Progenitor cell of endocrine pancreas (in vitro differentiated cells): ENCODE measurements around the gene IGFBP2. TPM values are rescaled to one million over a fixed set of nuclear protein-coding genes. Genes with fewer than 3 reads are reported as not detected.

Experiments used
- DNase-seq: peaks from one replicate; pipeline ENCODE4 v3.0.0; 2021; ENCODE audit warnings: low spot score; ENCODE audit not compliant: unreplicated experiment
- H3K27ac Mint-ChIP-seq: 2 replicates; pipeline ENCODE4 v1.8.0; 2021; ENCODE audit warnings: mild to moderate bottlenecking, moderate library complexity, mixed read lengths
- H3K27me3 Mint-ChIP-seq: 2 replicates; pipeline ENCODE4 v1.8.0; 2021; ENCODE audit warnings: mixed read lengths
- H3K36me3 Mint-ChIP-seq: 2 replicates; pipeline ENCODE4 v1.8.0; 2022; ENCODE audit warnings: mixed read lengths; ENCODE audit not compliant: insufficient read depth
- H3K4me1 Mint-ChIP-seq: 2 replicates; pipeline ENCODE4 v1.8.0; 2021; ENCODE audit warnings: low read depth, mixed read lengths
- H3K4me3 Mint-ChIP-seq: 2 replicates; pipeline ENCODE4 v1.8.0; 2021; ENCODE audit warnings: low read depth, mild to moderate bottlenecking, moderate library complexity, mixed read lengths
- H3K9me3 Mint-ChIP-seq: 2 replicates; pipeline ENCODE4 v1.8.0; 2021; ENCODE audit warnings: low read depth, mixed read lengths
- CTCF ChIP-seq: fragments of 200-600 bp; sonication (generic); IDR thresholded peaks from one replicate; pipeline ENCODE4 v1.5.0; 2021; ENCODE audit warnings: antibody characterized with exemption, mild to moderate bottlenecking; ENCODE audit not compliant: unreplicated experiment
- total RNA-seq: library from RNA; stranded (reverse); gene quantifications from 2 replicates; pipeline ENCODE4 v1.2.1, GENCODE V29; 2021

The IGFBP2 gene
- total RNA-seq, 1 donor from 2014 or later, result 249 TPM

GRCh38 chr2:216629784-216630183 is 3.4 kb upstream of the IGFBP2 start:
- H3K27me3 Mint-ChIP-seq, result no peaks in the 10 kb centered on the region
- no peak for TF ChIP-seq CTCF

GRCh38 chr2:216632346-216632951 is 771 bp upstream of the IGFBP2 start:
- peak overlapping the region; percentile 97 for H3K27ac Mint-ChIP-seq
- no peak for TF ChIP-seq CTCF
- no peaks in the 10 kb centered on the region for H3K9me3 Mint-ChIP-seq
- peaks cover 42% of the 10 kb centered on the region for H3K4me1 Mint-ChIP-seq
- peaks cover 3% of the 10 kb centered on the region for H3K36me3 Mint-ChIP-seq
- no peaks in the 10 kb centered on the region for H3K27me3 Mint-ChIP-seq
- H3K4me3 Mint-ChIP-seq, result peak overlapping the region; percentile 91
- no peak for DNase-seq

More at GRCh38 chr2:216629784-216630183, 3.4 kb upstream of the IGFBP2 start:
- Mint-ChIP-seq H3K4me3 (no peak overlapping the region), H3K4me1 (peaks cover 25% of the 10 kb centered on the region), H3K9me3 (no peaks in the 10 kb centered on the region), H3K27ac (no peak overlapping the region), H3K36me3 (no peaks in the 10 kb centered on the region)
- no peak for DNase-seq

- H3K4me1 Mint-ChIP-seq, result peaks cover 43% of the 10 kb centered on the region
Measured at GRCh38 chr2:216633616-216634369, 573 bp downstream of the IGFBP2 start.

DNA sequence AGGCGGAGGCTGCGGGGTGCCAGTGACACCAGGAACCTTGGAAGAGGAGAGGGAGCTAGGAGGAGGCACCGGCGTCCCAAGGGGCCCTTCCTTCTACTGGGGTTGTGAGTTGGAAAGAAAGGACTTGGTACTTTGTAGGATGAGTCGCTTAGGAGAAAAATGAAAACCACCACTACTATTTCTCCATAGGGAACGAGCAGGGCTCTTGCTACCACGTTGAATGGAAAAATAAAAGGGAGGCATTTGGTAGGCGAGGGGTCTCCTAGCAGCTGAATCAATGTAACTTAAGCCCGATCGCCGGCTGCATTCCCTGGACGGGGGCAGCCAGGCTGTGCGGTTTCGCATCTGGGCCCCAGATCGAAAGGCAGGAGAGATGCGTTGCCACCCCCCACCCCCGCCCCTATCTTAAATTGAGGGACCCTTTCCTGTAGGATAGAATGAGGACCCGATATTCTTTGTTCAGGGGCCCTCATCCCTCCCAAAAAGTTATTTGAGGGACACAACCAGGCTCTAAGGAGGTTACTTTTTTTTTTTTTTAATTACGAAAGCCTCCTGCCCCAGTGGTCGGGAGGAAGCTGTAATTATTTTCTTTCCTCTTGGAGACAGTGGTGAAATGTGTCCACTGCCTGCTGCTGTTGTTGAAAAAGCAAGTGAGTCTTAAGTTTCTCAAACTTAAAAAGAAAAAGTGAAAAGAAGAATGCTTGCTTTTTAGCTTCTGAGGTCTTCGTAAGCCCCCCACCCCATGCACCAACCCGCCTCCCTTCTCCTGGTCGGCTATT is 1.3 kb downstream of the IGFBP2 start:
- peaks cover 43% of the 10 kb centered on the region for H3K4me1 Mint-ChIP-seq
- H3K36me3 Mint-ChIP-seq, result peaks cover 7% of the 10 kb centered on the region
- TF ChIP-seq CTCF, result no peak
- peak overlapping the region; percentile 84 for H3K27ac Mint-ChIP-seq
- H3K9me3 Mint-ChIP-seq, result no peaks in the 10 kb centered on the region
- H3K27me3 Mint-ChIP-seq, result no peaks in the 10 kb centered on the region
- peak overlapping the region; percentile 98 for H3K4me3 Mint-ChIP-seq
- DNase-seq, result no peak

More at GRCh38 chr2:216633616-216634369, 573 bp downstream of the IGFBP2 start:
- Mint-ChIP-seq H3K9me3 (no peaks in the 10 kb centered on the region), H3K27ac (peak overlapping the region; percentile 84), H3K36me3 (peaks cover 5% of the 10 kb centered on the region), H3K27me3 (no peaks in the 10 kb centered on the region), H3K4me3 (peak overlapping the region; percentile 98)
- peak; percentile 14 for TF ChIP-seq CTCF
- peak; percentile 45 for DNase-seq

GRCh38 chr2:216635171-216635570 is 2.0 kb downstream of the IGFBP2 start:
- TF ChIP-seq CTCF, result no peak
- no peak for DNase-seq
- Mint-ChIP-seq H3K4me1 (peaks cover 43% of the 10 kb centered on the region), H3K27ac (peak overlapping the region; percentile 73), H3K27me3 (no peaks in the 10 kb centered on the region), H3K36me3 (peaks cover 11% of the 10 kb centered on the region), H3K4me3 (peak overlapping the region; percentile 98), H3K9me3 (no peaks in the 10 kb centered on the region)
